Esophagus muscularis mucosa (tissue), 3 donors: ENCODE data around the gene CDKL4.

Source experiments
- POLR2A ChIP-seq: fragments of 450-650 bp; IDR thresholded peaks from one replicate; pipeline ENCODE4 v1.6.1; 2017; ENCODE audit warnings: antibody characterized with exemption, moderate library complexity, mild to moderate bottlenecking, low read depth
- POLR2AphosphoS5 ChIP-seq, 2 donors: sonication (generic); formaldehyde crosslinking; IDR thresholded peaks; one replicate each; pipeline ENCODE4 v1.6.1; 2017; ENCODE audit warnings: antibody characterized with exemption in 2 of 2
- TF ChIP-seq, protein P1 (sequence below), 3 experiments: fragments of 200-600 bp in 2 of 3; fragments of 450-650 bp in 1 of 3; sonication (generic) in 2 of 3; IDR thresholded peaks; one replicate each; pipeline ENCODE4 v1.5.1; 2017 to 2019; ENCODE audit warnings: antibody characterized with exemption in 3 of 3, mild to moderate bottlenecking in 2 of 3, moderate library complexity in 1 of 3

DNA sequence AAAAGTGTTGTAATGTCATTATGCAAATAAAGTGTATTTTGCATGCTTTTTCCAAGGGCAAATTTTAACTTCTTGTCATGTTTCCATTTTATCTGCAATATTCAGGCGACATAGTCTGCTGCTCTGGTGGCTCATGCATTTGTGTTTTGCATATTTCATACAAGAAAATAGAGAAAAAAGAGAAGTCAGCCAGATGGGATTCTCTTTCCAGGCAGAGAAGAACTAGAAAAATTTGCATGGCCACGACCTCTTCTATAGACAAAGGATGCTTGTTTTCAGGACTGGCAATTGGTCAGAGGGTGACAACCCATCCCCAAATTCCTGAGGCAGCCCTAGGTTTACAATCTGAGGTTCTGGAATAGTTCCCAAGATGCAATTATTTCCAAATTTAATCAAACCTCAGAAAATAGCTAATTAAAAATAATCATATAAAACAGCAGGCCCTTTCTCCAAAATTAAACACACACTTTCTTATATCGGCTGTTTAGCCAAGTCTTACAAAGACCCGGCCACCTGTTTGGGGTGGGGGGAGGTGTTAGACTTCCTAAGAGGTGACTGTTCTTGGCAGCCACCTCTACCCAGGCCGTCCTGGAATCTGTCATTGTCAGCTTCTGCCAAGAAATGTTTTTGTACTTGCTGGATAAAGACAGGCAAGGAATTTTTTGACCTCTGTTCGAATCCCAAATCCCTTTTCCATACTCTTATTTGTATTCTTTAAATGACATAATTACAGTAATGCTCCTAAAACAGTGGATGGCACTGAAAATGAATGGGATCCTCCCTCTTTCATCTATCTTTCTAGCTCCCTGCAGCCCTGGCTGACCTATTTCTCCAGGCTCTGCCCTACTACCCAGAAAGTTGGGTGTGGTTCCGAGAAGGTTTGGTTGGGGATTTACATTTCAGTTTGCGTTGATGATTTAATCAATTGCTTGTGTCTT lies 102.2 kb downstream of the CDKL4 start:
- TF ChIP-seq POLR2A = no peak
- TF ChIP-seq, protein P1, sequence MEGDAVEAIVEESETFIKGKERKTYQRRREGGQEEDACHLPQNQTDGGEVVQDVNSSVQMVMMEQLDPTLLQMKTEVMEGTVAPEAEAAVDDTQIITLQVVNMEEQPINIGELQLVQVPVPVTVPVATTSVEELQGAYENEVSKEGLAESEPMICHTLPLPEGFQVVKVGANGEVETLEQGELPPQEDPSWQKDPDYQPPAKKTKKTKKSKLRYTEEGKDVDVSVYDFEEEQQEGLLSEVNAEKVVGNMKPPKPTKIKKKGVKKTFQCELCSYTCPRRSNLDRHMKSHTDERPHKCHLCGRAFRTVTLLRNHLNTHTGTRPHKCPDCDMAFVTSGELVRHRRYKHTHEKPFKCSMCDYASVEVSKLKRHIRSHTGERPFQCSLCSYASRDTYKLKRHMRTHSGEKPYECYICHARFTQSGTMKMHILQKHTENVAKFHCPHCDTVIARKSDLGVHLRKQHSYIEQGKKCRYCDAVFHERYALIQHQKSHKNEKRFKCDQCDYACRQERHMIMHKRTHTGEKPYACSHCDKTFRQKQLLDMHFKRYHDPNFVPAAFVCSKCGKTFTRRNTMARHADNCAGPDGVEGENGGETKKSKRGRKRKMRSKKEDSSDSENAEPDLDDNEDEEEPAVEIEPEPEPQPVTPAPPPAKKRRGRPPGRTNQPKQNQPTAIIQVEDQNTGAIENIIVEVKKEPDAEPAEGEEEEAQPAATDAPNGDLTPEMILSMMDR (IDR thresholded peaks at IDR 0.05) = no peak
- TF ChIP-seq POLR2AphosphoS5 (IDR thresholded peaks at IDR 0.05) = peak in 1 of 2 donors; percentile 33
